SK-N-SH (cell line): ENCODE measurements around the gene PTAR1.

Experiments
- CHD2 ChIP-seq: fragments of 150-350 bp; IDR thresholded peaks from 2 replicates; pipeline ENCODE4 v1.6.1; 2018; ENCODE audit warnings: low read length; ENCODE audit not compliant: partially characterized antibody
- EP300 ChIP-seq, 2 experiments: IDR thresholded peaks; 2 replicates each; pipeline versions ENCODE4 v1.4.0 to v1.6.1; 2012; ENCODE audit warnings: borderline replicate concordance in 1 of 2, low read depth in 1 of 2, low read length in 1 of 2
- GABPA ChIP-seq: IDR thresholded peaks from 2 replicates; pipeline ENCODE4 v1.4.0; 2012; ENCODE audit warnings: low read depth, mild to moderate bottlenecking
- GATA2 ChIP-seq: sonication (generic); formaldehyde crosslinking; IDR thresholded peaks from 2 replicates; pipeline ENCODE4 v1.5.0; 2020; ENCODE audit warnings: mild to moderate bottlenecking, missing genetic modification reagents
- POLR2AphosphoS5 ChIP-seq: IDR thresholded peaks from 2 replicates; pipeline ENCODE4 v1.6.1; 2012; ENCODE audit warnings: low read depth, low read length
- RAD21 ChIP-seq: IDR thresholded peaks from 2 replicates; pipeline ENCODE4 v1.6.1; 2012; ENCODE audit warnings: mild to moderate bottlenecking, low read length
- RFX5 ChIP-seq: IDR thresholded peaks from 2 replicates; pipeline ENCODE4 v1.6.1; 2012; ENCODE audit warnings: mild to moderate bottlenecking, improper control_type of control experiment, low read length
- YY1 ChIP-seq: IDR thresholded peaks from 2 replicates; pipeline ENCODE4 v1.4.0; 2012; ENCODE audit warnings: low read depth, mild to moderate bottlenecking
- ZBTB33 ChIP-seq: IDR thresholded peaks from 2 replicates; pipeline ENCODE4 v1.4.0; 2012; ENCODE audit warnings: low read depth, borderline replicate concordance
- TF ChIP-seq, protein P1 (sequence below): fragments of 200-600 bp; sonication (generic); IDR thresholded peaks from 2 replicates; pipeline ENCODE4 v1.6.1; 2017; ENCODE audit warnings: antibody characterized with exemption, mild to moderate bottlenecking, moderate library complexity
- TF ChIP-seq, protein P2 (sequence below): IDR thresholded peaks from 2 replicates; pipeline ENCODE4; 2012

- no peak for TF ChIP-seq RFX5
- TF ChIP-seq, protein P1, sequence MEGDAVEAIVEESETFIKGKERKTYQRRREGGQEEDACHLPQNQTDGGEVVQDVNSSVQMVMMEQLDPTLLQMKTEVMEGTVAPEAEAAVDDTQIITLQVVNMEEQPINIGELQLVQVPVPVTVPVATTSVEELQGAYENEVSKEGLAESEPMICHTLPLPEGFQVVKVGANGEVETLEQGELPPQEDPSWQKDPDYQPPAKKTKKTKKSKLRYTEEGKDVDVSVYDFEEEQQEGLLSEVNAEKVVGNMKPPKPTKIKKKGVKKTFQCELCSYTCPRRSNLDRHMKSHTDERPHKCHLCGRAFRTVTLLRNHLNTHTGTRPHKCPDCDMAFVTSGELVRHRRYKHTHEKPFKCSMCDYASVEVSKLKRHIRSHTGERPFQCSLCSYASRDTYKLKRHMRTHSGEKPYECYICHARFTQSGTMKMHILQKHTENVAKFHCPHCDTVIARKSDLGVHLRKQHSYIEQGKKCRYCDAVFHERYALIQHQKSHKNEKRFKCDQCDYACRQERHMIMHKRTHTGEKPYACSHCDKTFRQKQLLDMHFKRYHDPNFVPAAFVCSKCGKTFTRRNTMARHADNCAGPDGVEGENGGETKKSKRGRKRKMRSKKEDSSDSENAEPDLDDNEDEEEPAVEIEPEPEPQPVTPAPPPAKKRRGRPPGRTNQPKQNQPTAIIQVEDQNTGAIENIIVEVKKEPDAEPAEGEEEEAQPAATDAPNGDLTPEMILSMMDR = no peak
- TF ChIP-seq, protein P2, sequence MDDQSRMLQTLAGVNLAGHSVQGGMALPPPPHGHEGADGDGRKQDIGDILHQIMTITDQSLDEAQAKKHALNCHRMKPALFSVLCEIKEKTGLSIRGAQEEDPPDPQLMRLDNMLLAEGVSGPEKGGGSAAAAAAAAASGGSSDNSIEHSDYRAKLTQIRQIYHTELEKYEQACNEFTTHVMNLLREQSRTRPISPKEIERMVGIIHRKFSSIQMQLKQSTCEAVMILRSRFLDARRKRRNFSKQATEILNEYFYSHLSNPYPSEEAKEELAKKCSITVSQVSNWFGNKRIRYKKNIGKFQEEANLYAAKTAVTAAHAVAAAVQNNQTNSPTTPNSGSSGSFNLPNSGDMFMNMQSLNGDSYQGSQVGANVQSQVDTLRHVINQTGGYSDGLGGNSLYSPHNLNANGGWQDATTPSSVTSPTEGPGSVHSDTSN = no peak
- TF ChIP-seq YY1 = no peak
- no peak for TF ChIP-seq GABPA
- no peak for TF ChIP-seq EP300 (IDR thresholded peaks at IDR 0.05; ENCODE audit: borderline replicate concordance in 1 of 2, low read depth in 1 of 2, low read length in 1 of 2)
- no peak for TF ChIP-seq RAD21
- no peak for TF ChIP-seq POLR2AphosphoS5
- TF ChIP-seq GATA2 = no peak
- TF ChIP-seq ZBTB33 = no peak
- no peak for TF ChIP-seq CHD2
Observed at GRCh38 chr9:69805962-69806515, 46.2 kb upstream of the PTAR1 start.
